Stimulated activated CD4-positive, alpha-beta T cell treated with anti-CD3 and anti-CD28 coated beads, Interleukin-2, amount 100 ng/mL, for 4 hours (primary cell): ENCODE results near the gene CCNY.
"Not testable (repeated sequence)": the region's sequence is repeated elsewhere in the genome, so short reads cannot be mapped to it uniquely, and the experiment has no call there.

Experiments
- DNase-seq: peaks from one replicate; pipeline ENCODE4 v3.0.0-alpha.2; 2020; ENCODE audit warnings: low read depth

The CCNY gene

DNA sequence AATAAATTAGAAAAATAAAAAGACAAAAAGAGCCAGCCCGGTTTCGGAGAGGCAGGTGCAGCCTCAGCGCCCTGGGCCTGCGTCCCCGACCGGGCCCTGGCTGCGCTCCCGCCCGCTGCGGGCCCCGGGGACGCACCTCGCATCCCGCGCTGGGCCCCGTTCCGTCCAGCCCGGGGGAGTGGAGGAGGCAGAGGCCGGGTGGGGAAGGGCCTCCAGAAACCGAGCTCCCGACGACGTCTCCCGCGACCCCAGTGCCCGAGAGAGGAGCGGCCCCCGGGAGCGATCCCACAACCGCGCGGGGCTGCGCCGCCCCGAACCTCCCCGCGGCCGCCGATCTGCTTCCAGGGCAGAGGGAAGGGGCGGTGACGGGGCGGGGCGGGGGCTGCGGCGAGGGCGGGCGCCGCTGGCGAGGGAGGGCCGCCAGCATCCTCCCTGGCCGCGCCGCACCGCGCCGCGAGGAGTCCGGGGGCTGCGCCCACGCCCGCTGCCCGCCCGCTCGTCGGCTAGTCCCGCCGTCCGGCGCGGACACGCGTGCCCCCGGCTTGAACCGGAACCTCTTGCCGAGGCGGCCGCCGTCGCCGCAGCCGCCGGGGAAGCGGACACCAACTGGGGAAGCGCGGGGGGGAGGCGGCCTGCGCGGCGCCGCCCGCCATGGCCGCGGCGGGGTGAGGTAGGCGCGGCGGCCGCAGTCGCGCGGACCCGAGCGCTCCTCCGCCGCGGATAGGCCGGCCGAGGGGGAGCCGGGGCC is at the start of gene CCNY:
Gene CCNY, plus strand, starts transcription at position 426 of the 748 bp plus-strand sequence. CDS start 545 bp downstream, outside the sequence.
- DNase-seq, result peak; percentile 72

DNA sequence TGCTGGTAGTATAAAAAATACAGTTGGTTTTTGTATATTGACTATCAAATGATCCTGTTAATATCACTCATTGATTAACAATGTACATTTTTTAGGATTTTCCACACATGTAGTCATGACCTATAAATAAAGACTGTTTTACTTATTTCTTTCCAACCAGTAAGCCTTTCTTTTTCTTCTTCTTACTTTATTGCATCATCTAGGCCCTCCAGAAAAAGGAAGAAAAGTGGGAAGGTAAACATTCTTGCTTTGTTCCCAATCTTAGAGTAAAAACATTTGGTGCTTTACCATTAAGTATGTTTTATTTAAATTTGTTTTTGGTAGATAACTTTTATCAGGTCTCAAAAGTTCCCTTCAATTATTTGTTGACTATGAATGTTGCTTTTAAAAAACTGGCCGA is 47.1 kb upstream of the CCNY start:
- no peak for DNase-seq

DNA sequence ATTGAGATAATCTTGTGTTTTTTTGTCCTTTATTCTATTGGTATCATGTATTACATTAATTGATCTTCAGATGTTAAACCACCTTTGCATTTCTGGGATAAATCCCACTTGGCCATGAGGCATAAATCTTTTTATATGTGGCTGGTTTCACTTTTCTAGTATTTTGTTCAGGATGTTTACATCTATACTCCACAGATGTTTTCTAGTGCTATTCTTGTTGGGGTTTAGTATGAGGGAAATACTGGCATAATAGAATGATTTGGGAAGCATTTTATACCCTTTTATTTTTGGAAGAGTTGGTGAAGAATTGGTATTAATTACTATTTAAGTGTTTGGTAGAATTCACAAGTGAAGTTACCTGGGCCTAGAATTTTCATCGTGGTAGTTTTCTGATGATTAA is 41.8 kb upstream of the CCNY start:
- DNase-seq, result no peak

DNA sequence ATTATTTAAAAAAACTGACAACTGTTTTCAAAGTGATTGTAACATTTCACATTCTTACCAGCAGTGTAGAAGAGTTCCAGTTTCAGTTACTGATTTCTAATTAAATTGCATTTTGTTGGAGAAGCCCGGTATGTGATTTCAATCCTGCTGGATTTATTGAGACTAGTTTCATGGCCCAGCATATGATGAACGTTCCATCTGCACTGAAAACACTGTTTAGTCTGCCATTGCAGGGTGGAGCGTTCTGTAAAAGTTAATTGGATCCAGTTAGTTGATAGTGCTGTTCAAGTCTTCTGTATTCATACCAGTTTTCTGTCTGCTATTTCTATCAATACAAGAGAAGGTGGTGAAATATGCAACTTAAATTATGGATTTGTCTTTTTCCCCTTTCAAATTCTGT is 37.3 kb upstream of the CCNY start:
- no peak for DNase-seq

DNA sequence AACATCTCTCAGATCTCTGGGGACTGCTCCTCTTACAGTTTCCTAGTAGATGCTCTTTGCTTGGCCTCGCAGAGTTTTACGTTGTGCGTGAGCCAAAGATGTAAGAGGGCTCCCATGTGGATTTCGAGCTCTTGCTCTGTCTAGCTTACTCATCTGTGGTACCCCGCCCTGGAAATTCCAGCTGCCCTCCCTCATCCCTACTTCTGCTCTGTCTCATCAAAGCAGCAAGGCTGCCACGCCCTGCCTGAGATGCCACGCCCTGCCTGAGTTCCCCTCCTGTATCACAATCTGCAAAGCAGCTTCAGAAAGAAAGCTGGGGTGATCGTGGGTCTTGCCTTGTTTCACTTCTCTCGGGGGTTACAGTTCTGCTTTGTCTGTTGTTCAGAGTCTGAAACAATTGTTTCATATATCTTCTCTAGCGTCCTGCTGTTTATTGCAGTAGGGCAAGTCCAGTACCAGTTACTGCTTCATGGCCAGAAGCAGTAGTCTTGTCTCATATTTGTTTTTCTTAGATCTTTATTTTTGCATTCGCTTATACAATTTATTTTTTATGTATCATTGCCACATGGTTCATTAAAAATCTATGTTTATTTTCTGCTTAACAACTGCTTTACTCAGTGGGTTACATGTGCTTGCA is 36.1 kb upstream of the CCNY start:
- no peak for DNase-seq

DNA sequence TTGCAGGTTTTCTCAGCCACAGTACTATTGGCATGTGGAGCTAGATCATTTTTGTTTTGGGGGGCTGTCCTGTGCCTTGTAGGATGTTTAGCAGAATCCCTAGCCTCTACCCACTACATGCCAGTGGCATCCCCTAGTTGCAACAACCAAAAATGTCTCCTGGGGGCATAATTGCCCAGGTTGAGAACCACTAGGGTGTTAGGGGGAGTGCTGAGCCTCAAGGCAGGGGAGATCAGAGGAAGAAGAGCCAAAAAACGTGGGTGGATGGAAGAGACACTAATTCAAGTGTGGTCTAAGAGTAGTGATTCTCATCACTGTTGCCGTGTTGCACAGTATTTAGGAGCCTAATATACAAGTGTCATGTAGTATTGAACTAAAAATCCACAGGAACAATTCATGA is 31.7 kb upstream of the CCNY start:
- no peak for DNase-seq

DNA sequence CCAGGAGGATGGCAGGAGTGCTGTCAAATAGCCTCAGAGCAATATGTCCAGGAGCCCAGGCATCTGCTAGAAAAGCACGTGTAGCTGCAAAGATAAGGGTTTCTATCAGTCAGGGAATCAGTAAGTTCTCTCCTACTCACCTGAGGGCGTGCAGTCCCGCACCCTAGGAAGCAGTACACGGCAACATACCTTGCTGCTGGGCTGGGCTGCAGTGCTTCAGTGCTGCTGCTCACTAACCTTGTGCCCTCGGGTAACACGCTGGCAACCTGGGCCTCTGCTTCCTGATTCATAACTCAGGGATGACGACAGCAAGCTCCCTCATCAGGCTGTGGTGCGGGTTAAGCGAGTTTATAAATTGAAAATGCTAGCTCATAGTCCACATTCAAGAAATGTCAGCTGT is 29.5 kb upstream of the CCNY start:
- no peak for DNase-seq

DNA sequence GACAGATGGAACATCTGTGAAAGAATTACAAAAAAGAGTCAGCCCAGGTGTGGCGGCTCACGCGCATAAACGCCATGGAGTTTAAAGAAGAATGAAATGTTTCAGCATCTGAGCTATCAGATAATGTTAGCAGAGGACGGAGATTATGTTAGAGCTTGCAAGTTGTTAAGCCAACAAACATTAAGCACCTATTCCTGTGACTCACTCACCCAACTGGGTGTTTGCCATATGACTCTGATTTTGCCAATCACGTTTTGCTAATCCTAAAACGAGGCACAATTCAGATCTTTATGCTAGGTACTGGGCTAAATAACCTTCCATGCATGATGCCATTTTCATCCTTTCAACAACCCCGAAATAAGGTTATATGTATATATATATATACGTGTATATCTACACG is 29.0 kb upstream of the CCNY start:
- no peak for DNase-seq

DNA sequence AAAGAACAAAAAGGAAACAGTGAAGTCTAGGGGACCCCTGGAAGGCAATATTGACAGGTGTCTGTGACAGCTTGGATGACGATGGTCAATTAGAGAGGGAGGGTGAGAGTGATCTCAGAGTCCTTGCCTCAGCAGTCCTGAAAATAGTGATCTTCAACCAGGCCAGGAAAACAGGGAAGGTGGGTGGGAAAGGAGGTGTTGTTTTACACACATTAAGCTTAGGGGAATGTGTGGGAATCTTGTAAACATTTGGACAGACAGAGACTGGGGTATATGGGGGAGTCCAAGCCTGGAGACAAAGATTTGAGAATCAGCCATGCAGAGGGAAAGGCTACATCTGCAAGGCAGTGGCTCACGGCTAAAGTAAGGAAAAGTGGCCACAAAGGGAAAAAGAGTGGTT is 27.5 kb upstream of the CCNY start:
- no peak for DNase-seq

DNA sequence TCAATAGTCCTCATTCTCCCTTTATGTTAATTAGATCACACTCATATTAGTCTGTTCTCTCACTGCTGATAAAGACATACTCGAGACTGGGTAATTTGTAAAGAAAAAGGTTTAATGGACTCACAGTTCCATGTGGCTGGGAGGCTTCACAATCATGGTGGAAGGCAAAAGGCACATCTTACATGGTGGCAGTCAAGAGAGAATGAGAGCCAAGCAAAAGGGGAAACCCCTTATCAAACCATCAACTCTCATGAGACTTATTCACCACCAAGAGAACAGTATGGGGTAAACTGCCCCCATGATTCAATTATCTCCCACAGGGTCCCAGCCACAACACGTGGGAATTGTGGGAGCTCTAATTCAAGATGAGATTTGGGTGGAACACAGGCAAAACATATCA is 22.2 kb upstream of the CCNY start:
- DNase-seq, result not testable (repeated sequence)

DNA sequence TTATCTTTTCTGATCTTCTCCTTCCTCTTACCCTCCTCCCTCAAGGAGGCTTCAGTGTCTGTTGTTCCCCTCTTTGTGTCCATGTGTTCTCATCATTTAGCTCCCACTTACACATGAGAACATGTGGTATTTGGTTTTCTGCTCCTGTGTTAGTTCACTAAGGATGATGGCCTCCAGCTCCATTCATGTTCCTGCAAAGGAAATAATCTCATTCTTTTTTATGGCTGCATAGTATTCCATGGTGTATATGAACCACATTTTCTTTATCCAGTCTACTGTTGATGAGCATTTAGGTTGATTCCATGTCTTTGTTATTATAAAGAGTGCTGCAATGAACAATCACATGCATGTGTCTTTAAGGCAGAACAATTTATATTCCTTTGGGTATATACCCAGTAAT is 21.1 kb upstream of the CCNY start:
- DNase-seq, result not testable (repeated sequence)

DNA sequence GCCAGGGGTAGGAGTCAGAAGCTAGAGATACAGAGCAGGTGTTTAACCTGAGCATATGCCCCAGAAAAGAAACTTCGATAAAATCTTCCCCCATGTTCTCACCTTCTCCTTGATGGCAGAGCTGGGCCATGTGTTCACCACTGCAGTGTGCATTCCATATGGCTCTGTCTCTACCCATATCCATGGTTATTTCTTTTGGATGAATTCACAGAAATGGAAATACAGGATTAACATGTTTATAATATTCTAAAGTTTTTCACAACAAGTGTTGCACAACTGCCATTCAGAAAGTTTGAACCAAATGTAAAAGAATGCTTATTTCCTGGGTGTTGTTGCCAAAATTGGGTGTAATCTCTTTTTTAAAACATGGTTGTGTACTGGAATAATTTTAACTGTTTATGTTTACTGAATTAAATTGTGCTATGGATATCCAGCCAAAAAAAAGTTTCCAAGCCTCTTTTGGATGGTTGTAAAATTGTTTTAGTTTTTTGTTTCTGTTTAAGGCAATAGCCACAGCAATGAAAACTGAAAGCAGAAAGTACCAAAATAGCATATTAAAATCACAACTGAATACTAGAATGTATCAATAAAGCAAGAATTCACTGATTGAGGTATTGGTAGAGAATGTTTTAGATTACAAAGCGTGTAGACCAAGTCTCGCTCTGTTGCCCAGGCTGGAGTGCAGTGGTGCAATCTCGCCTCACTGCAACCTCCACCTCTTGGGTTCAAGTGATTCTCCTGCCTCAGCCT is 19.9 kb upstream of the CCNY start:
- no peak for DNase-seq

DNA sequence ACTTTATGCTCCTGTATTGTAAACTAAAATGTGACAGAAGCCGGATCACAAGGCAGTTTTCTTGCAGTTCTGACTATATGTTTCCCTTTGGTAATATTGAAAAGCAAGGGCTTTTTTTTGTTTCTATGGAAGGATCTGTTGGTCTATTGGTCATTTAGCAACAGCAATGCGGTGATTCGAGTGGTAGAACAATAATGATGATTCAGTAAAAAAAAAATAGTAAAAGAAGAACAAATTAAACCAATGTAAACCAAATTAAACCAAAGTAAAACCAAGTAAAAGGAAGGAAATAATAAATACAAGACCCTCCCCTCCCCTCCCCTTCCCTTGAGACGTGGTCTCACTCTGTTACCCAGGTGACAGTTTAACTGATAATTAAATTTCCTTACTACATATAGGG is 17.8 kb upstream of the CCNY start:
- no peak for DNase-seq

DNA sequence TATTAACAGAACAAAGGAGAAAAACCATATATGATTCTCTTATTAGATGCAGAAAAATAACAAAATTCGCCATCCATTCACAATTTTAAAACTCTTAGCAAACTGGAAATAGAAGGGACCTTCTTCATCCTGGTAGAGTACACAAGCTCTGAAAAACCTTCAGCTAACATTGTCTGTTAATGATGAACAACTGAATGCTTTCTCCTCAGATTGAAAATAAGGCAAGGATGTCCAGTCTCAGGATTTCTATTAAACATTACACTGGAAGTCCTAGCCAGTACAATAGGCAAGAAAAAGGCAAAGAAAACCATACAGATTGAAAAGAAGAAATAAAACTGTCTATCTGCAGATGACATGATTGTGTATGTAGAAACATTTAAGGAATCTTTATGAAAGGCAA is 16.0 kb upstream of the CCNY start:
- no peak for DNase-seq

DNA sequence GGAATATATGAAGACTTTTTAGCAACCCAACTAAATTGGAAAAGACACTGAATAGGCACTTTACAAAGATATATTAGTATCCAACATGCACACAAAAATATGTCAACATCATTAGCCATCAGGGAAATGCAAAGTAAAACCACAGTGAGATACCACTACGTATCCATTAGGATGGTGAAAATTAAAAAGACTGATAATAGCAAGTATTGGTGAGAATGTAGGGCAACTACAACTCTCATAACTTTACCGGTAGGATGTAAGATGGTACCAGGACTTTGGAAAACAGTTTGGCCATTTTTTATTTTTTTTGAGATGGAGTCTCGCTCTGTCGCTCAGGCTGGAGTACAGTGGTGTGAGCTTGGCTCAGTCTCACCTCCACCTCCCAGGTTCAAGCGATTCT is 13.7 kb upstream of the CCNY start:
- DNase-seq, result no peak

DNA sequence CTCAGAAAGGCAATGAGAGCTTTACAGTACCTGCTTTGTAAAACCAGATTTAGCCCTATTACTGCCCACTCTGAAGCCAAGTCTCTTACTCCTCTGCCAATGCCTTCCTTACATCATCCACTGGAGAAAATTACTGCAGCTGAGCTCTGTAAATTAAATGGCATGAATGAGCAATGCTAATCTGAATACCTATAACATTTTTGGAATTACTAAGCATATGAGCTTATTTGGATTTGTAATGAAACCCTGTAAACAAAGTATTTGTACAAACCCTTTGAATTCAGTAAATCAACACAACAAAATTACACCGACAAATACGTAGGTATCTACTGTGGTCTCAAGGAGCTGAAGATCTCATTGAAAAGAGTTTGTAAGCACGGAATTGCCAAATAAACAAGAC is 12.1 kb upstream of the CCNY start:
- no peak for DNase-seq

DNA sequence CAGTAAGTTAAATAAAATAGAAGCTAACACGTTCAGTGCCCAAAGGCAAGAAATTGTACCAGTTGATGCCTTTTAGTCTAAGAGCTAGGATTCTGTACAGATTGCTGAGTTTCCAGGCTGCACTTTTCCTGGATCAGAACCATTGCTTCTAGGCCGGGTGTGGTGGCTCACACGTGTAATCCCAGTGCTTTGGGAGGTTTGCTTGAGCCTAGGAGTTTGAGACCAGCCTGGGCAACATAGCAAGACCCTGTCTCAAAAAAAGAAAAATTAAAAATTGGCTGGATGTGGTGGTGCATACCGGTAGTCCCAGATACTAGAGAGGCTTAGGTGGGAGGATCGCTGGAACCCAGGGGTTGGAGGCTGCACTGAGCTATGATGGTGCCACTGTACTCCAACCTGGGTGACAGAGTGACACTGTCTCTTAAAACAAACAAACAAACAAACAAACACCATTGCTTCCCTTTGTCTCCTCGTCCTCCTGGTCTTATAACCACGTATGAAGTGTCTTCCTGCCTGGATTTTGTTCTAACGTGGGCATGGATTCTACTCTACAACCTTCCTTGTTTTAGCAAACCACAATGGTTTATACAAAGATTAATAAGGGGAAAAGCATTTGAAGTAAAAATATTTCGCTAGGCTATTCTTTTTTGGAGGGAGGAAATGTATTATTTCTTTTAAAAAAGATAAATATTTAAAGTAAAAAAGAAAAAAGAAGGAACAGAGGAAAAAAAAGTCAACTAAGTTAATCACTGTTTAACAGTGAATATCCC is 9.7 kb upstream of the CCNY start:
- no peak for DNase-seq

DNA sequence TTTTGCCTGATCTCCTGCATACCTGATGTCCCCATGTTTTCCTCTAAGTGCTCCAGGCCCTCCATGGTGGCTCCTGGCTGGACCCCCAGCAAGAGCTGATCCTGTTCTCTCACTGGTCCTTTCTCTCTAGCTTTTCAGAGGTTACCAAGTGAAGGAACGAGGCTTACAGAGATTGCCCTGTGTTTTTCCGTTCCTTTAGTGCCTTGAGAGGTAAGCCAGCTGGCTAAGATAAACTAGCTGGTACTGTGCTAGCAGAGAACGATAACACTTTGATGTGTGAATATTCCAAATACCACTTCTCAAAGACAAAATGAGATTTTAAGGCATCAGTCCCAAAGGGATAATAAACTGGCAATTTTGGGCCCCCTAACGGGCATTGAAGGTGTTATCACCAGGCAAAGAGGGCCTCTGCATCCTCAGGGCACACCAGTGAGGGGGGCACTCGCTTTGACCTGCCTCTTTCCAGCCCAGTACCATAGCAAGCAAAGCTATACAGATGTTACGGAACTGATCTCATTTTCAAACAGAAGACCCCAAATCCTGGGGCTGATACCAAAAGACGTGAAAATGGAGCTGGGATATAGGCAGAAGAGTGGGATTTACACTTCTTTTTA is 8.4 kb upstream of the CCNY start:
- DNase-seq, result no peak

DNA sequence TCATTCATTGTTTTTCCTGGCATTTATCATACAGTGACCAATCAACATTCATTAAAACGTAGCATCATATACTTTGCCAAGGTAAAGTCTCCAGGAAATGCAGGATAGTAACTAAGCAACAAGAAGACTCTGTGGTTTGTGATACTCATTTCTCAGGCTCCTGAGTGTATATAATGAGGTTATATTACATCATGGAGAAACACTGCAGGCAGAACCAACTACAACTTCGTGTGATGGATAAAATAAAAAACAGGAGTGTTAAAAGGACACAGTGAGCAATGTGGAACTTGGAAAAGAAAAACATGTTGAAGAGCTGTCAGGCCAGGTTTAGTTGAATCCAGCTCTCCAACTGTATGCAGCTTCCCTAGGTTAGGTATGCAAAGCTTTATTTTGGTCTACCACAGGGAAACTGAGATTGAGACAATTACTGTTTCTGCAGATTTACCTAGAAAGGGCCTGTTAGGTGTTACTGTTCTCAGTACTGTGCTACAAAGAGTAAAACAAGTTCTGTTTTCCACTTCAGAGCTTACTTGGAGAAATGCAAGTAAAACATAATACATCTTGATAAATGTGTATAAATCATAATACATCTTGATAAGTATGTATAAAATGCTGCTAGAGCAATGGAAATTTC is 7.8 kb upstream of the CCNY start:
- DNase-seq, result no peak

DNA sequence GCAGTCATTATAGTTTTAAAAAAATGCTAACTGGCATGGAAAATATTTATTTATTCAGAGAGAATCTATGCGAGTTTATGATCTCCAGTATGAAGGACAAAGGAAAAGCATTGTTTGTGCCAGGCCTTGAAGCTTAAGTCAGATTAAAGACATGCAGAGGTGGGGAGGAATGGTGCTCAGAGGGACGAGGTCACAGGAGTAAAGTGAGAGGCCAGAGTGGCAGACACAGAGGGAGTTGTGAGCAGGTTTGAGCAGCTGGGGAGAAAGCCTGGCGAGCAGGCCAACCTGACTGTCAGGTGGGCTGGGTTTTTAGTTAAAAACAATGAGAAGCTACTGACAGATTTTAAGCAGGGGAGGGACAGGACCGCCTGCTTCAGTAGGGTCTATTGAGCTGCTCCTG is 6.8 kb upstream of the CCNY start:
- DNase-seq, result no peak

DNA sequence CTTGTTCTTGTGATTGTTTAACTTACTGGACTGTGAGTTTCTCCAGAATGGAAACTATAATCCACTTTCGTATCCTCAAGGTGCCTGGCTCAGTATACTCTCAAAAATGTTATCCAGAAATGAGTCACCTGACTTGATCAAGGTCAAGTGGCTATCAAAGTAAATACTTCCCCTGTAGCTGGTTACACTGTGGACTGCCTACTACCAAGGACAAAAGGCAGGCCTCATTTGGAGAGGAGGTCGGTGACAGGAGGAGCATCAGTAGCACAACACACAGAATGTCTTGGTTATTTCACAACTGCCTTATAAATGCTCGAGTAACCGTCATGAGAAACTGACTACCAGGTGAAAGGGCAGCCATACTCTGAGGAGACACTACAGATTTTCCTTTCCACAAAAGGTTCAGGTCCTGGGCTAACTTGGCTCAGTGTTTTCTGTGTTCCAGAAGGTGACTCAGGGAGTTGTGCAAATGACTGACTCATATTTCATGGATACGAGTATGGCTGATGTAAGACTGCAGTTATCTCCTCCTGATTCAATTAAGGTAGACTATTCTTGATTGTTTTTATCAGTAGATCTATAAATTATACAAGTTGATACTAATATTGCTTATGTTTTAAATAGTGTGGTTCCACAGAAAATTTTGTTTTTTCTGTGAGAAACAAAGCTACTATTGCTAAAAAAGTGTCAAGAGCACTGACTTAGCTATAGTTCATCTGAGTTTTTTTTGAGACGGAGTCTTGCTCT is 4.2 kb upstream of the CCNY start:
- DNase-seq, result no peak
